K562 (cell line): ENCODE measurements around the gene UROD. TPM values are rescaled to one million over a fixed set of nuclear protein-coding genes. Genes with fewer than 3 reads are reported as not detected.

Experiments used
- ATF4 ChIP-seq: fragments of 450-650 bp; formaldehyde crosslinking; IDR thresholded peaks from 2 replicates; pipeline ENCODE4 v1.4.0; 2022; ENCODE audit warnings: mild to moderate bottlenecking, moderate library complexity
- BDP1 ChIP-seq: IDR thresholded peaks from 3 replicates; pipeline ENCODE4 v1.6.1; 2011; ENCODE audit not compliant: insufficient read length, insufficient read depth
- CEBPG ChIP-seq, 3 experiments: fragments of 200-800 bp in 1 of 3; sonication (Bioruptor generic) in 1 of 3; sonication (generic) in 1 of 3; formaldehyde crosslinking in 1 of 3; IDR thresholded peaks in 2 of 3; conservative IDR thresholded peaks in 1 of 3; 2 replicates each; pipeline versions ENCODE4 v1.6.1 to v1.8.0; 2016 to 2022; ENCODE audit warnings: missing compliant biosample characterization in 2 of 3, missing genetic modification characterization in 2 of 3, mild to moderate bottlenecking in 1 of 3, missing genetic modification reagents in 1 of 3
- CEBPZ ChIP-seq: fragments of 150-350 bp; IDR thresholded peaks from 2 replicates; pipeline ENCODE4 v1.6.1; 2014; ENCODE audit warnings: low read depth, mild to moderate bottlenecking, low read length, borderline replicate concordance
- CGGBP1 ChIP-seq: fragments of 250-450 bp; sonication (Bioruptor Pico); IDR thresholded peaks from 2 replicates; pipeline ENCODE4 v1.9.0; 2021; ENCODE audit warnings: mild to moderate bottlenecking
- COPS2 ChIP-seq: fragments of 450-650 bp; conservative IDR thresholded peaks from 2 replicates; pipeline ENCODE4 v1.6.1; 2016; ENCODE audit warnings: mild to moderate bottlenecking, moderate library complexity
- DNMT1 ChIP-seq: fragments of 450-650 bp; IDR thresholded peaks from 2 replicates; pipeline ENCODE4 v1.6.1; 2016; ENCODE audit warnings: antibody characterized with exemption, mild to moderate bottlenecking
- FOXM1 ChIP-seq, 2 experiments: fragments of 450-650 bp in 1 of 2; sonication (generic) in 1 of 2; formaldehyde crosslinking in 1 of 2; IDR thresholded peaks; 2 replicates each; pipeline versions ENCODE4 v1.6.1 to v1.9.0; 2017 to 2022; ENCODE audit warnings: low read depth in 2 of 2, mild to moderate bottlenecking in 2 of 2, missing genetic modification reagents in 1 of 2, moderate library complexity in 1 of 2
- HMG20A ChIP-seq: fragments of 450-650 bp; formaldehyde crosslinking; conservative IDR thresholded peaks from 2 replicates; pipeline ENCODE4 v1.4.0; 2020; ENCODE audit warnings: mild to moderate bottlenecking, mixed read lengths
- IRF9 ChIP-seq: fragments of 450-650 bp; IDR thresholded peaks from 2 replicates; pipeline ENCODE4 v1.6.1; 2016; ENCODE audit warnings: missing biosample characterization, missing genetic modification characterization
- NCOA2 ChIP-seq, 2 experiments: fragments of 450-650 bp; IDR thresholded peaks; 2 replicates each; pipeline ENCODE4 v1.6.1; 2018; ENCODE audit warnings: mild to moderate bottlenecking in 2 of 2, moderate library complexity in 1 of 2; ENCODE audit not compliant: partially characterized antibody in 2 of 2
- NFIX ChIP-seq: fragments of 250-450 bp; sonication (Bioruptor Pico); IDR thresholded peaks from 2 replicates; pipeline ENCODE4 v1.4.0; 2020; ENCODE audit warnings: low read depth, mild to moderate bottlenecking, moderate library complexity
- PTBP1 ChIP-seq: fragments of 200-400 bp; formaldehyde crosslinking; IDR thresholded peaks from 2 replicates; pipeline ENCODE4 v1.6.1; 2017; ENCODE audit warnings: low read depth, low read length
- PYGO2 ChIP-seq: fragments of 450-650 bp; IDR thresholded peaks from 2 replicates; pipeline ENCODE4 v1.6.1; 2016; ENCODE audit warnings: mild to moderate bottlenecking, missing genetic modification characterization, moderate library complexity, missing compliant biosample characterization
- RBBP5 ChIP-seq: fragments of 200-600 bp; sonication (generic); IDR thresholded peaks from 2 replicates; pipeline ENCODE4 v1.6.1; 2012; ENCODE audit warnings: borderline replicate concordance, mild to moderate bottlenecking, low read length, control low read depth, inconsistent platforms; ENCODE audit not compliant: insufficient read depth, poor library complexity, severe bottlenecking
- RFX5 ChIP-seq: IDR thresholded peaks from 2 replicates; pipeline ENCODE4 v1.6.1; 2011; ENCODE audit warnings: low read depth, mild to moderate bottlenecking, improper control_type of control experiment, low read length
- SAFB ChIP-seq: fragments of 200-400 bp; formaldehyde crosslinking; IDR thresholded peaks from 2 replicates; pipeline ENCODE4 v1.6.1; 2017; ENCODE audit warnings: low read depth, low read length, borderline replicate concordance
- SMARCA4 ChIP-seq: fragments of 450-650 bp; IDR thresholded peaks from 2 replicates; pipeline ENCODE4 v1.6.1; 2016
- SNRNP70 ChIP-seq: fragments of 200-400 bp; formaldehyde crosslinking; optimal IDR thresholded peaks from 2 replicates; pipeline ENCODE3; 2017; ENCODE audit warnings: low read depth, low read length
- USF2 ChIP-seq: sonication (generic); formaldehyde crosslinking; IDR thresholded peaks from 2 replicates; pipeline ENCODE4 v1.5.0; 2020; ENCODE audit warnings: missing genetic modification reagents
- ZFP30 ChIP-seq: fragments of 250-450 bp; sonication (Bioruptor Pico); IDR thresholded peaks from 2 replicates; pipeline ENCODE4 v1.8.0; 2022; ENCODE audit warnings: moderate library complexity, mild to moderate bottlenecking, inconsistent platforms, borderline replicate concordance
- polyA plus RNA-seq, 8 experiments: library from polyadenylated mRNA; depleted of rRNA in 4 of 8; stranded (reverse) in 5 of 8; unstranded in 3 of 8; fragments of >200 nt; fragmentation: Nextera tagmentation in 2 of 8; fragmentation: Illumina TruSeq in 1 of 8; extraction: Ambion mirVana in 2 of 8; extraction: Trizol in 1 of 8; gene quantifications; 2 replicates each; pipeline versions ENCODE4 v1.2.1 to v1.2.3, GENCODE V29; 2011 to 2014; ENCODE audit warnings: inconsistent platforms in 1 of 8, missing spikeins in 1 of 8
- total RNA-seq, 7 experiments: library from RNA; depleted of rRNA in 6 of 7; stranded (reverse); fragments of >200 nt in 6 of 7; fragmentation: Illumina TruSeq in 2 of 7; extraction: Trizol in 2 of 7; gene quantifications; 2 replicates each; pipeline versions ENCODE4 v1.2.1 to v1.2.3, GENCODE V29; 2011 to 2021; ENCODE audit warnings: low replicate concordance in 1 of 7

Gene UROD
- total and polyA plus RNA-seq, 9 of the 15 experiments (the other 6 are each of a cell fraction or from before 2014, with no cell fraction given) = 533 to 2,933 (median 1,100) TPM

- peak; percentile 64 for TF ChIP-seq USF2
- no peak for TF ChIP-seq RFX5
- no peak for TF ChIP-seq SAFB
- peak; percentile 44 for TF ChIP-seq RBBP5
- no peak for TF ChIP-seq SNRNP70
- 0 out of 2 replicates have a peak, but pooled peaks have one; percentile 5 for TF ChIP-seq ATF4
- TF ChIP-seq FOXM1 (IDR thresholded peaks at IDR 0.05; ENCODE audit: low read depth) = peak; percentile 89
- peak; percentile 58; the same call in 1 of the 2 replicates for TF ChIP-seq FOXM1 (CRISPR knock-in tag; IDR thresholded peaks at IDR 0.05; ENCODE audit: low read depth)
- no peak for TF ChIP-seq CGGBP1
- TF ChIP-seq PYGO2 (tag) = no peak; the same call in 1 of the 2 replicates
- no peak for TF ChIP-seq NCOA2 (IDR thresholded peaks at IDR 0.05; ENCODE audit: partially characterized antibody in 2 of 2)
- no peak for TF ChIP-seq DNMT1
- TF ChIP-seq BDP1 = no peak
- no peak for TF ChIP-seq IRF9 (tag)
- no peak for TF ChIP-seq CEBPZ
- TF ChIP-seq SMARCA4 = peak; percentile 97
- 0 out of 2 replicates have a peak, but pooled peaks have one; percentile 46 for TF ChIP-seq PTBP1
- no peak for TF ChIP-seq COPS2
- TF ChIP-seq ZFP30 (CRISPR knock-in tag) = no peak
- no peak for TF ChIP-seq CEBPG (CRISPR knock-in tag; IDR thresholded peaks at IDR 0.05)
- no peak for TF ChIP-seq CEBPG (tag; conservative IDR thresholded peaks at IDR 0.05 in 1 of 2, IDR thresholded peaks at IDR 0.05 in 1 of 2)
- no peak for TF ChIP-seq HMG20A (CRISPR knock-in tag)
- no peak for TF ChIP-seq NFIX (CRISPR knock-in tag)
These were observed 705 bp downstream of the UROD start (continued) for GRCh38 chr1:45012639-45013278.
